Stimulated activated CD8-positive, alpha-beta memory T cell treated with anti-CD3 and anti-CD28 coated beads, Interleukin-15, amount 100 ng/mL, for 24 hours (primary cell): ENCODE results near the gene TPPP.

ENCODE experiments used
- DNase-seq: peaks from one replicate; pipeline ENCODE4 v3.0.0-alpha.2; 2020; ENCODE audit warnings: low read depth

The TPPP gene

DNA sequence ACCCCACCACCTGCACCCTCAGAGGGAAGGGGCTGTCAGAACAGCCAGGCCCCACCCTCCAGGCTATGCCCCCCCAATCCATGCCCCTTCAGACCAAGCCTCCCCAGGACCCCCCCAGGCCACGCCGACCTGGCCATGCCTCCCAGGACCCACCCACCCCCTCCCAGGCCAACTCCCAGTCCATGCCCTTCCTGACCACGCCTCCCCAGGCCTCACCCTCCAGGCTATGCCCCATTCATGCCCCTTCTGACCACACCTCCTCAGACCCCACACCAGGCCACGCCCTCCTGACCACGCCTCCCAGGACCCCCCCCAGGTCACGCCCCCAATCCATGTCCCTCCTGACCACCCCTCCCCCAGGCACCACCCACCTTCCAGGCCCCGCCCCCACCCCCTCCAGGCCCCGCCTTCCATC lies 27.6 kb downstream of the TPPP start:
- no peak for DNase-seq

DNA sequence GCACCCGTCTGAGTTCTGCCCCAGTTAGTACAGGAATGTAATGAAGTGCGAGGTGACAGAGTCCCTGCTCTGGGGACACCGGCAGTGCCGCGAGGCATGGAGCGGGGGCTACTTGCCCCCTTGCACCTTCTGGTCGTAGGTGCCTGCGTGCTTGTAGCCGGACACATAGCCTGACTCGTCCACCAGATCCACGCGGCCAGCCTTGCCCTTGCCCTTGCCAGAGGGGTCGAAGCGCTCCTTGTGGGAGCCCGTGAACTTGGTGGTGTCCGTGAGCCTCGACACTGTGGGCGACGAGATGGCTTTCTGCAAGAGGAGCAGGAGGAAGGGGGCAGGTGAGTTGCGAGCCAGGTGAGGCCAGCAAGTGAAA lies 28.2 kb downstream of the TPPP start:
- no peak for DNase-seq

DNA sequence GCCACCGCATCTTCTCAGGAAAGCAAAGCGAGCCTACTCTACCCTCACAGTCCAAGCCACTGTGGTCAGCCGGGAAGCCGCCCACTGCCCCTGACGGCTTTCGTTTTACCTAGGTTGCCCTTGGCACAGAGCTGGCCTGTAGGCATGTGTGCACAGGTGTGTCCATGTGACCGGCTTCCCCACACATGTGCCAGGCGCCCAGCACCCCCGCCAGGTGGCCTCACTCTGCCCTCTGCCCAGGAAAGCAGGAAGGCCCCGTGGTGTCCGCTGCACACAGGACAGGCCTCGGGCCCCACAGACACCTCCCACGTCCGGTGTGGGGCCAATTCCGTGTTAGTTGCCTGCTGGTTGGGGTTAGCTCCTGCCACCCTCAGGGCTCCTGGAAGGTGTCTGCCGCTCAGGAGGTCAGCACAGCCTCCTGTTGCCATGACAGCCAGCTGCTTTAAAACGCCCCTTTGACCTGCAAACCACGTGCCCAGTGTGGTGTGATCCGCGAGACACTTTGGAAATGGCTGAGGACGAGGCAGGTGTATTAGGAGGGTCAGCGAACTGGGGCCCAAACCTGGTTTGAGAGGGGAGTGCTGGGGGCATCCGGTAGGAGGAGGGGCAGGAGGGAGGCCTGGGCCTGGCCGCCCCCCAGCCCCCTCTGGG lies 28.7 kb downstream of the TPPP start:
- no peak for DNase-seq

DNA sequence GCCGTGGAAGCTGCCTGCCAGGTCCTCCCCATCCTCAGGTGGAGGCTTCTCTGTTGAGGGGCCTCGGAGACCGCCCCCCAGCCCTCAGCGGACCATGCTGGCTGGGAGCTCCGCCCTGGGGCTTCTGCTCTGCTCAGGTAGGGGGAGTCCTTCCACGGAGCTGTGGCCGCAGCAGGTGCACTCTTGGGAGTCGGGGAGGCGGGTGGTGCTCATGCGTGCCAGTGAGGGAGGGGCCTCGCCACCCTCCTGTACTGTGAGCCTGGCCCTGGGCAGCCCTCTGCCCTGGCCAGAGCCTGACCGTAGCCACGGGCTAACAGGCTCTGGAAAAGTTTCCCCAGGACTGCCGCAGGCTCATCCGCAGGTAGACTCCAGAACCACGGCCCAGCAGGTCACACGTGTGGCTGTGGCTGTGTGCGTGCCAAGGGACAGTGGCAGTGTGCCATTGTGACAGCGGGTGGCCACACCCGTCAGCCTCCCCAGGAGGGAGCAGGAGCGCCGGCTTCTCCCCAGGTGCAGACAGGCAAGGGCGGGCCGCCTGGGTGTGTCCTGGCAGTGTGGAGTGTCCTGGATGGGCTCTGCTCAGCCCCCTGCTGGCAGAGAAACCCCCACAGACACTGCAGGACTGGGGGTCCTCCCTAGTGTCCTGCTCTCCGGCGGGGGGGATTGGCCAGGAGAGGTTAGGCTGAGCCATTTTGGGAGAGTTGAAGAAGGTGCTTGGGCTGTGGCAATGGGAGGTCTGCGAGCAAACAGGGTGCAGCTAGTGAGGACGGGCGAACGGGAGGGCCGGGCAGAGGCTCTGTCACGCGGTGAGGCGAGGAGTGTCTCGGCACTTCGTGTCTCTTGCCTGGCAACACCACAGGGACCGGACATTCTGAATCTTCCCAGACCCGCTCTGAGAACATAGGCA lies 29.5 kb downstream of the TPPP start:
- DNase-seq = no peak

DNA sequence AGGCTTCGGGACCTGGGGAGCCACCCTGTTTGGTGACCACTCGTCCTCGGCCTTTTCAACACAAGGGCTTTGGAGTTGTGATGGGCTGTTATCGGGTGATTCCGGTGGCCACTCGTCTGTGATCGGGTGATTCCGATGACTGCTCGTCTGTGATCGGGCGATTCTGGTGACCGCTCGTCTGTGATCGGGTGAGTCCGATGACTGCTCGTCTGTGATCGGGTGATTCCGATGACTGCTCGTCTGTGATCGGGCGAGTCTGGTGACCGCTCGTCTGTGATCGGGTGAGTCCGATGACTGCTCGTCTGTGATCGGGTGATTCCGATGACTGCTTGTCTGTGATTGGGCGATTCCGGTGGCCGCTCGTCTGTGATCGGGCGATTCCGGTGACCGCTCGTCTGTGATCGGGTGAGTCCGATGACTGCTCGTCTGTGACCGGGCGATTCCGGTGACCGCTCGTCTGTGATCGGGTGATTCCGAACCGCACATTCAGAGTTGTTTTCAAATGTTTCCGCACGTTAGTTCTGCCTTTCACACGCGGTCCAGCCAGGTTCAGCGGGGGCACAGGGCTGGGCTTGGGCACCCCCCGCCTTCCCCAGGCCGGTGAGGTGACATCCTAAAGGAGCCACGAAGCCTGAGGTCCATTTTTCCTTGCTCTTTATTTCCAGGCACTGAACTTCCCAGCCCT lies 30.3 kb downstream of the TPPP start:
- no peak for DNase-seq

DNA sequence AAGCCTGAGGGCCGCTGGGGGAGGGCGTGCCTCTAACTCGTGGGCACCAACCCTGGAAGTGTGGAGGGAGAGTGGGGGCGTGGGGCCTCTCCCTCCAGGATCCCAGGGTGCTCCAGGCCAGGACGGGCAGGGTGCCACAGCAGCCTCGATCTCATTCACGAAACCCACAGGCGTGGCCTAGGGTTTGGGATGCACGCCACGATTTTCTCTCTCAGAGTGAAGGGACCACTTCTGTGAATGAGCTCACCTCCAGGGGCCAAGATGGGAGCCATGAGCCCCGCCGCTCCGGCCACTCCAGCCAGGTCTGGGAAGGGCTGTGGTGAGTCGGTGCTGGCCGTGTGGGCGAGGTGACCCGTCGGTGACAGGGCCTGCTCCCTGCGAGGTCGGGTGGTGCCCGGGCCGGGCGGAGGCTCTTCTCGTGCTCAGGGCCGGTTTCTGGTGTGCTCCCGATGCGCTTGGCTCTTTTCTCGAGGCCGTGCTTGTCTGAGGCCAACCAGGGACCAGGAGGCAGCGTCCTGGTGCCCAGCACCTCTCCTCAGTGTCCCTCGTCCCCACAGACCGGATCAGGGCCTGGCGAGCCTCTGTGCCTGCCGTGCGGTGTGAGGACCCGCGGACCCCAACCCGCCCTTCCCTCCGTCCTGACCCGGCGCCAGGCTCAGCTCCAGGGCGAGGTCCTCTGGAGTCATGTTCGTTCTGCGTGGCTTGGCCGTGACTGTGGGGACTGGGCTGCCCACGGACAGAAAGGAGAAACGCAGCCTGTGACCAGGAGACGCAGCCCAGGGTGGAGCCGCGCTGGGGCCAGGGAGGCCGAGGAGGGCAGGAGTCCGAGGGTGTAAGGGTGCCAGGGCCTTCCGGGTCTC lies 31.0 kb downstream of the TPPP start:
- DNase-seq = no peak

DNA sequence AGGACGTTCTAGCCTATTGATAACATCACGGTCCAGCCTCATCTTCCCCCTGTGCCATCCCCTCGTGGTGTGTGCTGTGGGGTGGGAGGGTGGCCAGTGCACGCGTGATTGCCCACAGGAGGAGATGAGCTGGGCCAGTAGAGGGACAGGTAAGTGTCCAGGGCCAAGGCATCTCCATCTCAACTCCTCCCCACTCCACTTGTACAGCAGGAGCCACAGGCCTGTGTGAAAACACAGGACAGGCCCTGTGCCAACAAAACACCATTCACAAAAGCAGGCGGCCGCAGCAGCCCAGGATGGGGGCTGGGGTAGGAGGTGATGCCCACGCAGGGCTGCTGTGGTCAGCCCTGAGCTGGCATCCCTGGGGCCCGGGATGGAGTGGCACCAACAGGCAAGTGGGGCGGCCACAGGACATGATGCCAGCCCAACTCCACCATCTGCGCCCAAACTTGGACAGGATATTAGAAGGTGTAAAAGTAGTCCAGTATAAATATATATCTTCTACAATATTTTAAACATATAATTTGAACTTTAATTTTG lies 32.6 kb downstream of the TPPP start:
- no peak for DNase-seq

DNA sequence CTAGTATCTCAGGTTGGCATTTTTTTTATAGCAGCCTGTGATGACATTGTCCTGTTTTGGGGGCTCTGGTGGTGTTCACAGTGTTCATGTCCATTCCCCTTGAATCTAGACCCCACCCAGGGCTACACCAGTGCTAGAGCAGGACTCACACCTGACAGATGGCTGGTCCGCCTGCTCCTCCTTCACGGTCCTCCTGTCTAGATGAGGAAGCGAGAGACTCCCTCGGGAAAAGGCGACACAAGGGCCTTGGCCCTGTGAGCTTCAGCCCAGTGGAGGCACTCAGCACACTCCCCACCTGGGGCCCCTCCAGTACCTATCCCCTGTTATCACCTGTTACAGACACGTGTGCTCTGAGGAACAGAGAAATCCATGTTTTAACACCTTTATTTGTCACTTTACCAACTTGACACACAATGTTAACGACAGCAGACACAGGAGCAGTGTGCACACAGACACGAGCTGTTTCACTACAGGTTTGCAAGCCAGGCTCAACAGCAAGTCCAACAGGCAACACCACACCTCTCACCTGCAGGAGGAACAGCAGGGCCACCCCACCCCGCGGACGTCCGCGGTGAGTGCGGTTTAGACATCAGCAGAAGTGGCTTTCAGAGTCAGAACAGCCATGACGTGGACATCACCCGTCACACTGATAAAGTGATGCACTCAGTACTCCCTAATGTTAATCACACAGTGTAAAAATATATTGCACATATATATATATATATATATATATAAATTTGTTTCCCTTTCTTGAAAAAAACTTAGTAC lies 33.5 kb downstream of the TPPP start:
- DNase-seq = no peak

DNA sequence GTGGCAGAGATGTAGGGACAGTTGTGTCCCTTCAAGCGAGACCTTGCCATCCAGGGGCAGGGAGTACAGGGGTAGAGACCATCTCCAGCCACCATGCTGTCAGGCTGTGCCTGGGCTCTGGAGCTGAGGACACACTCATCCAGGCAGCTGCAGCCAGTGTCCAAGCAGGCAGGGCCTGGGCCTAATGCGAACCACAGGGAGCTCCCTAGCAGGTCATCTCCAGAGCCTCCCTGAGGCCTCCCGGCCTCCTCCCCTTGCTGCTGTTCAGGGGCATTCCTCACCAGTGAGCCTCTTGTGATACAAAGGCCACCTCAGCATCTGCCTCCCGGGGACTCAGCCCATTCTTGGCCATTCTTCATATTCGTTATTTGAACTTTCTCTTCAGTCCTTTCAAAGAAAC lies 35.0 kb downstream of the TPPP start:
- no peak for DNase-seq

DNA sequence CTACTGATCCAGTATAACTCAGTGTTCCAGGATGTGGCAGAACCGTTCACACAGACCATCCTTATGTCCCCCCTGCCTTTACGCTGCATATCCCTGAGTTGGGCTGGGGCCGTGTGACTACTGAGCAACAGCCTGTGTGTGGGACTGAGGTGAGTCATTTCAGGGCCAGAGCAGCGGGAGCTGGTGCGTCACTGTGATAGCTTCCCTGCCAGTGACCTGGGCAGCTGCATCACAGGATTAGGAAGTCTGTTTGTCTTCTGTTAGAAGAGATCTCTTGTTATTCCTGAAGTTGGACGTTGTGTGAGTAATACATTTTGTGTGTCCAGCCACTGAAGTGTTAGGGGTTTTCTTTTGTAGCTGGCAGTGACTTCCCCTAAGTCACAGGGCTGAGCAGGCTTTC lies 35.6 kb downstream of the TPPP start:
- no peak for DNase-seq

DNA sequence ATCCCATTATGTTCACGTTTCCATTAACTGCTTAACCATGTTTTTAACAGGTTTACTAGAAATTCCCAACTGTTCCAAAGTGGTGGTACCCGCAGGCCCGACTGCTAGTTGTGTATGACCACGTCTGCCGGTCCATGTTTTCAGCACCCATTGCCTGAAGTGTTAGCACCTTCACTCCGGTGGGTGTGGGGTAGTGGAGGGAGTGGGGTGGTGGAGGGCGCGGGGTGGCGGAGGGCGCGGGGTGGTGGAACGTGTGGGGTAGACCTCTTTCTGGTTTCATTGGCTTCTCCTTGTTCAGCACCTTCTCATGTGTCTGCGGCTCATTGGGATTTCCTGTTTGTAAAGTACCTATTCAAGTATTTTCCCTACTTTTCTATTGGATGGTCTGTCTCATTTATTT lies 37.7 kb downstream of the TPPP start:
- DNase-seq = no peak

DNA sequence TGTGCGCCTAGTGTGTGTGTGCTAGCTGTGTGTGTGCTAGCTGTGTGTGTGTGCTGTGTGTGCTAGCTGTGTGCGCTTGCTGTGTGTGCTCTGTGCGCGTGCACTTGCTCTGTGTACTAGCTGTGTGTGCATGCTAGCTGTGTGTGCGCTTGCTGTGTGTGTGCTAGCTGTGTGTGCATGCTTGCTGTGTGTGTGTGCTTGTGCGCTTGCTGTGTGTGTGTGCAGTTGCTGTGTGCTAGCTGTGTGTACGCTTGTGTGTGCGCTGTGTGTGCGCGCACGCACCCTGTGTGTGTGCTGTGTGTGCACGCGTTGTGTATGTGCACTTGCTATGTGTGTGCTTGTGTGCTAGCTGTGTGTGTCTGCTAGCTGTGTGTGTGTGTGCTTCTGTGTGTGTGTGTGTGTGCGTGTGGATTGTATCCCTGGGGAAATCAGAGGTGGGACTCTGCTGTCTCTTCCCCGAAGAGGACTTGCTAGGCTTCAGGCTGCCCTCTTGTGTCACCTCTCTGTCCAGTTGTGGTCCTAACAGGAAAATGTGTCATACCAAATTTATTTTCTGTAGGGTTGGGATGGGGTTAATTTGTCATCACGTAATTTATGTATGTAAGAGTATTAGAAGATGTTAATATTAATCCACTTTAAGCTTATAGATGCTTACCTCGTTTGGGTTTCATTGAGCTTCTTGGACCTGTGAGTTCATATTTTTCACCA lies 38.9 kb downstream of the TPPP start:
- no peak for DNase-seq

DNA sequence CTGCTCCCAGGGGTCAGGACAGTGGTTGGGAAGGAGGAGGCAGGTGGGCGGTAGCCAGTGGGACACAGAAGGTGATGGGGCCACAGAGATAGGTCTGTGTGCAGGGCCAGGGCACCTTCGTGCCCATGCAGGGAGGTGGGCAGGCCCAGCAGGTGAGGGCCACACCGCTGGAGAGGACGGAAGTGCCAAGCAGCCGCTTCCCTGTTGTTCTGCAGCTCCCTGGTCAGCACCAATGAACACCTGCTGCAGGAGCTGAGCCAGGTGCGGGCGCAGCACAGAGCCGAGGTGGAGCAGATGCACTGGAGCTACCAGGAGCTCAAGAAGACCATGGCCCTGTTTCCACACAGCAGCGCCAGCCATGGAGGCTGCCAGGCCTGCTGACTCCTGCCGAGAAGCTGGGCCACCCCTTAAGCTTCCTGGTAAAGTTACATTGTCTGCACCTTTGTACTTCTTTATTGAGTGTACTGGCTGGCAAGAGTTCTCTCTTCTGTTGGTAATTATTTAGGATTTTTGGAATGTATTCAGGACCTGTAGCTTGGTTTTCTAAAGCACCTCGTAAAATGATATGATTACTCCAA lies 40.3 kb downstream of the TPPP start:
- DNase-seq = no peak

DNA sequence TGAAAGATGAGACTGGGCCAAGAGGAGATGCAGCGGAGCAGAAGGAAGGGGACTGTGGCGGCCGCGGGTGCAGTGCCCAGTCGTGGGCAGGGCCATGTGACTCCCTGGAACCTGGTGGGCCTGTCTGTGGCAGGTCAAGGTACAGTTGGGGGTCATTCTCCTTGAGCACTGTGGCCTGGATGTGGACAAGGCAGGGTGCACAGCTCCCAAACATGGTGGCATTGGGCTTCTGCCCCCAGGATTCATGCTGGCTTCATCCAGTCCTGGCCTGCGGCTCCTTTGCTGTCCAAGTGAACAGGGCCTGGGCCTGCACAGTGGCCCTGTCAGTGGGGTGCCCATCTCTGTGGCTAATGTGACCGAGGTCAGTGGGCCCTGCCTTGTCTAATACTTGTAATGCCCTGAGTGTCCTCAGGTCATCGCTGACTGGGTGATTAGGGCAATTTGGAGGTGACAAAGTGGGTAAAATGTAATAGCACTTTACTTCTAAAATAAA lies 41.1 kb downstream of the TPPP start:
- DNase-seq = no peak

DNA sequence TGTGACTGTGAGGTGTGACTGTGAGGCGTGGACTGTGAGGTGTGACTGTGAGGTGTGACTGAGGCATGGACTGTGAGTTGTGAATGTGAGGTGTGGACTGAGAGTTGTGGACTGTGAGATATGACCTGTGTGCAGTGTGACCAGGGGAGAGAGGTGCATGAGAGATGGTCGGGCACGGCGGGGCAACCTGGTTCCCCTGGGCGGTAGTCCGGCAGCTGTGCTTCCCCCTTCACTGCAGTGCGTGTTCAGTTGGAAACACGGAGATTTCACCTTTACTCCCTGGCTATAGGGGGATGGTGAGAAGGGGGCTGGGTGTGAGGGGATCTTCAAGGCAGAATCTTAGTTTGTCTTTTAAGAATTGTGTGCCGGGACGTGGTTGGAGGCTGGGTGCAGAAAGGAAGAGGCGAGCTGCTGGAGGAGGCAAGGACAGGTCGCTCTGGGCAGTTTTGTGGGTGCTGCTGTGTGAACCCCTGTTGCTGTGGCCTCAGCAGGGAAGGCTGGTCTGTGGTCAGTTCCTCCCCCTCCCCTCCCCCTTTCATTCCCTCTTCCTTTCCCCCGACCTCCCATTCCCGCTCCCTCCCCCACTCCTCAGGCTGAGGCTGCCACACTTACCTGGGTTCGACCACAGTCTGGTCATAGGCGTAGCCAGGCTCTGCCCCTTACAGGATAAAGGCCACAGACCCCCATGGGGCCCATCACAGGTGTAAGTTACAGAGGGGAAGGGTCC lies 41.7 kb downstream of the TPPP start:
- no peak for DNase-seq

DNA sequence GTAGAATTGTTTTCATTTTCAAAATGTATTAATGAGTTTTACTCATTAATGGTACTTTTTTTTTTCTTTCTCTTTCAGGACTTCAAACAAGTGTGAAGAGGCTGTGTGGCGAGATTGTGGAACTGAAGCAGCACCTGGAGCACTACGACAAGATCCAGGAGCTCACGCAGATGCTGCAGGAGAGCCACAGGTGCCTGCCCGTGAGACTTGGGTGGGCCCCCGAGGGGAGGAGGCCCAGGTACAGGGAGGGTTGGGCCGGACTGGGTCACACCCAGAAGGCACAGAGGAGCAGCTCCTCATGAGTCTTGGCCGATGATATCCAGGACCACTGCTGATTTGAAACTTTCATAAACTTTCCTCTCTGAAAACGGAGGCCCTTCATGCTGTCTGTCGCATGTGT lies 45.4 kb downstream of the TPPP start:
- no peak for DNase-seq

DNA sequence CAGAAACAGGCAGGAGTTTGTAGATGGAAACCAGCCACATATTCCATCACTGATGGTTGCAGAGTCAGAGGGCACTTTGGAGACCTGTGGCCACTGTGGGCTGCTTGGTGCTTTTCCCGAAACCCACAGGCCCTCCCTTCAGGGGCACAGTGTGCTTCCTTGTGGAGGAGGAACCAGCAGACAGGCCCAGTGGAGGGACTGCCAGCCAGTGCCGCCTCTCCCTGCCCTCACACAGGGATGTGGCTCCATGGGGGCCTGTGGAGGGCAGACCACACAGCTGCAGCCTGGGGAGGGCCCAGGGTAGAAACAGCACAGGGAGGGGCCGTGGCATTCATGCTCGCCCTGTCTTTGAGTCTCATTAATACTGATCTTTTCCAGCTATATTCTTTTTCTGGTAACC lies 45.8 kb downstream of the TPPP start:
- DNase-seq = no peak

DNA sequence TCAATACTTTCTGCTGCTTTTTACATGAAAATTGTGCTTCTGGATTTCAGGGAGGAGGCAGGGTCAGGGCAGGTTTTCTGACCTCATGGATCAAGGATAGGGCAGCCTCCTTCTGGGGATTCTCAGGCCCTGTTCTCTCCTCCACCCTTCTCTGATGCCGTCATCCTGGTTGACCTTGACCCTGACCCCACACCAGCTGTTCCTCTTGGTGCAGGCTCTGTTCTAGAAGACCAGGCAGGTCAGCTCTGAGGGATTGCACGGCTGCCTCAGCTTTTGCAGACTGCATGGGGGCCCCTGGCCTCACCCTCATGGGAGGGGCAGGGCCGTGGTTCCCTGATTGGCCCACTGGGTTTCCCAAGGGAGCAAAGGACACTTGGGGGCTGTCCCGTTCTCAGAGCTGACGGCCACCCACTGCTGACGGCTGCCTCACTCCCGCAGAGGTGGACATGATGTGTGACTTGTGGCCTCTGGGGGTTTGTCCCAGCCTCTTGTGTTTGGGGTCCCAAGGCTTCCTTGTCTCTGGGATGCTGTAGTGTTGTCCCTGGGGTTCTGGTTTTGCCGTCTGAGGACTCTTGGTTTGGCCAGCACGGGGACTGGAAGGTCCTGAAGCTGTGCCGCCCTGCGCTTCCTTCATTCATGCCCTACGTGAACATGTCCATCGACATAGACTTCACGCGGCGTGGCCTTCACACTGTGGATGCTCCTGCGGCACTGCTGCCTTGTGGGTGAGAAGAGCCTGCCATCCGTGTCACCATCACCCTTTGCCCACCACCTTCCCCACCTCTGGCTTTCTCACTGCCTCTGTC lies 46.6 kb downstream of the TPPP start:
- no peak for DNase-seq
